CD8-positive, alpha-beta memory T cell (primary cell): ENCODE measurements around the gene ALKBH3. TPM values are rescaled to one million over a fixed set of nuclear protein-coding genes. Genes with fewer than 3 reads are reported as not detected.

ENCODE experiments used
- CTCF ChIA-PET: fragments of 350-600 bp; sonication (Branson Sonifier 250); formaldehyde crosslinking; loops from one replicate; lab custom pipeline; 2021; ENCODE audit warnings: antibody characterized with exemption; lab: Charles Lee
- POLR2A ChIA-PET: fragments of 350-600 bp; sonication (Branson Sonifier 250); formaldehyde crosslinking; loops from one replicate; lab custom pipeline; 2021; ENCODE audit warnings: antibody characterized with exemption; lab: Charles Lee
- DNase-seq, 5 donors: peaks; one replicate each; pipeline versions ENCODE4 v3.0.0 to v3.0.0-alpha.2; 2020 to 2022; ENCODE audit warnings: mixed read lengths in 1 of 5
- H3K27ac ChIP-seq: one replicate; pipeline ENCODE4 v1.7.0; 2013; ENCODE audit warnings: low read depth, mild to moderate bottlenecking, low read length, moderate library complexity
- H3K27me3 ChIP-seq: 2 replicates; pipeline ENCODE4 v1.7.0; 2013; ENCODE audit warnings: low read length, mild to moderate bottlenecking; ENCODE audit not compliant: insufficient read depth, poor library complexity, severe bottlenecking
- H3K36me3 ChIP-seq: 2 replicates; pipeline ENCODE4 v1.7.0; 2013; ENCODE audit warnings: mild to moderate bottlenecking, low read length, moderate library complexity; ENCODE audit not compliant: insufficient read depth
- H3K4me1 ChIP-seq: 2 replicates; pipeline ENCODE4 v1.7.0; 2013; ENCODE audit warnings: mild to moderate bottlenecking, low read length, moderate library complexity; ENCODE audit not compliant: insufficient read depth
- H3K4me3 ChIP-seq: 2 replicates; pipeline ENCODE4 v1.7.0; 2013; ENCODE audit warnings: mild to moderate bottlenecking, low read length
- H3K9me3 ChIP-seq: 2 replicates; pipeline ENCODE4 v1.7.0; 2013; ENCODE audit warnings: mild to moderate bottlenecking, low read length
- H3K27ac Mint-ChIP-seq, 8 donors: one replicate each; pipeline ENCODE4 v1.8.0; 2020 to 2021; ENCODE audit warnings: mixed read lengths in 8 of 8, mild to moderate bottlenecking in 6 of 8, inconsistent platforms in 3 of 8, moderate library complexity in 3 of 8
- H3K27me3 Mint-ChIP-seq, 2 donors: one replicate each; pipeline ENCODE4 v1.8.0; 2020 to 2021; ENCODE audit warnings: mixed read lengths in 2 of 2, mild to moderate bottlenecking in 1 of 2, moderate library complexity in 1 of 2
- H3K36me3 Mint-ChIP-seq, 3 donors: one replicate each; pipeline ENCODE4 v1.8.0; 2020 to 2021; ENCODE audit warnings: mixed read lengths in 3 of 3, inconsistent platforms in 1 of 3, mild to moderate bottlenecking in 1 of 3
- H3K4me1 Mint-ChIP-seq, 3 donors: one replicate each; pipeline ENCODE4 v1.8.0; 2020 to 2021; ENCODE audit warnings: mixed read lengths in 3 of 3, inconsistent platforms in 1 of 3, mild to moderate bottlenecking in 1 of 3
- H3K4me3 Mint-ChIP-seq, 7 donors: one replicate each; pipeline ENCODE4 v1.8.0; 2020 to 2021; ENCODE audit warnings: mixed read lengths in 7 of 7, mild to moderate bottlenecking in 6 of 7, moderate library complexity in 4 of 7, inconsistent platforms in 2 of 7
- H3K9me3 Mint-ChIP-seq, 5 donors: one replicate each; pipeline ENCODE4 v1.8.0; 2020 to 2022; ENCODE audit warnings: mixed read lengths in 5 of 5, mild to moderate bottlenecking in 3 of 5, moderate library complexity in 2 of 5, inconsistent platforms in 1 of 5
- polyA plus RNA-seq: library from polyadenylated mRNA; unstranded; fragments of 300-500 nt; fragmentation: Illumina TruSeq; gene quantifications from one replicate; pipeline ENCODE4 v1.2.3, GENCODE V29; 2021
- total RNA-seq, 2 experiments: library from RNA; stranded (reverse); gene quantifications; one replicate each; pipeline ENCODE4 v1.2.3, GENCODE V29; 2021

ALKBH3 gene
- total and polyA plus RNA-seq, 3 experiments from 2014 or later, result 38.3 to 51.5 (median 51.1) TPM

GRCh38 chr11:43948341-43949225, 68.0 kb downstream of the ALKBH3 start:
- no peak for DNase-seq
- H3K27me3 Mint-ChIP-seq, result peaks cover 34 to 74% of the 10 kb centered on the region in 2 donors
- no peak overlapping the region for H3K4me3 Mint-ChIP-seq
- no peak overlapping the region for H3K27ac ChIP-seq
- ChIA-PET CTCF (interaction anchor here (0.8 kb wide), 1 partner anchor 22 kb away, joined by 3 read pairs; no protein-coding TSS in a partner anchor), POLR2A (no interaction called here)
- H3K4me3 ChIP-seq, result no peak overlapping the region
- H3K36me3 Mint-ChIP-seq, result peaks cover 0 to under 1% (median 0%) of the 10 kb centered on the region in 3 donors
- no peaks in the 10 kb centered on the region for H3K36me3 ChIP-seq
- no peak overlapping the region for H3K27ac Mint-ChIP-seq
- peaks cover 5% of the 10 kb centered on the region for H3K4me1 ChIP-seq
- no peaks in the 10 kb centered on the region for H3K9me3 ChIP-seq
- peaks cover 6 to 12% (median 6%) of the 10 kb centered on the region in 3 donors for H3K4me1 Mint-ChIP-seq
- peaks cover 23% of the 10 kb centered on the region for H3K27me3 ChIP-seq
- no peaks in the 10 kb centered on the region for H3K9me3 Mint-ChIP-seq

GRCh38 chr11:43950311-43950855, 69.8 kb downstream of the ALKBH3 start:
- Mint-ChIP-seq H3K36me3 (no peaks in the 10 kb centered on the region), H3K27me3 (peaks cover 28 to 66% of the 10 kb centered on the region in 2 donors), H3K27ac (no peak overlapping the region), H3K9me3 (peaks cover 0 to 2% (median 0%) of the 10 kb centered on the region in 5 donors), H3K4me1 (no peaks in the 10 kb centered on the region), H3K4me3 (no peak overlapping the region)
- Histone ChIP-seq H3K4me3 (no peak overlapping the region), H3K27ac (no peak overlapping the region), H3K36me3 (no peaks in the 10 kb centered on the region), H3K4me1 (no peaks in the 10 kb centered on the region), H3K9me3 (no peaks in the 10 kb centered on the region), H3K27me3 (peaks cover 5% of the 10 kb centered on the region)
- DNase-seq, result no peak
- ChIA-PET POLR2A (no interaction called here), CTCF (no interaction called here)

GRCh38 chr11:43951231-43951630, 70.6 kb downstream of the ALKBH3 start:
- H3K36me3 Mint-ChIP-seq, result no peaks in the 10 kb centered on the region
- H3K9me3 Mint-ChIP-seq, result peaks cover 0 to 2% (median 0%) of the 10 kb centered on the region in 5 donors
- H3K4me1 Mint-ChIP-seq, result no peaks in the 10 kb centered on the region
- Histone ChIP-seq H3K4me1 (no peaks in the 10 kb centered on the region), H3K36me3 (no peaks in the 10 kb centered on the region), H3K9me3 (no peaks in the 10 kb centered on the region), H3K4me3 (no peak overlapping the region), H3K27ac (no peak overlapping the region), H3K27me3 (peaks cover 5% of the 10 kb centered on the region)
- ChIA-PET POLR2A (no interaction called here), CTCF (no interaction called here)
- no peak overlapping the region for H3K27ac Mint-ChIP-seq
- no peak overlapping the region for H3K4me3 Mint-ChIP-seq
- H3K27me3 Mint-ChIP-seq, result peaks cover 23 to 61% of the 10 kb centered on the region in 2 donors
- no peak for DNase-seq

GRCh38 chr11:43952020-43952400, 71.4 kb downstream of the ALKBH3 start:
- Mint-ChIP-seq H3K4me3 (no peak overlapping the region), H3K27ac (no peak overlapping the region), H3K9me3 (peaks cover 0 to 2% (median 0%) of the 10 kb centered on the region in 5 donors), H3K36me3 (no peaks in the 10 kb centered on the region), H3K4me1 (no peaks in the 10 kb centered on the region), H3K27me3 (peaks cover 19 to 58% of the 10 kb centered on the region in 2 donors)
- POLR2A ChIA-PET, result no interaction called here
- H3K27me3 ChIP-seq, result peaks cover 5% of the 10 kb centered on the region
- no peak overlapping the region for H3K4me3 ChIP-seq
- no peaks in the 10 kb centered on the region for H3K36me3 ChIP-seq
- no peak for DNase-seq
- H3K4me1 ChIP-seq, result no peaks in the 10 kb centered on the region
- H3K9me3 ChIP-seq, result no peaks in the 10 kb centered on the region
- H3K27ac ChIP-seq, result no peak overlapping the region
- CTCF ChIA-PET, result no interaction called here

- CTCF ChIA-PET, result no interaction called here
- no peaks in the 10 kb centered on the region for H3K36me3 ChIP-seq
- POLR2A ChIA-PET, result no interaction called here
- H3K27ac ChIP-seq, result no peak overlapping the region
- no peak overlapping the region for H3K4me3 ChIP-seq
- Mint-ChIP-seq H3K4me1 (no peaks in the 10 kb centered on the region), H3K9me3 (peaks cover 0 to 2% (median 0%) of the 10 kb centered on the region in 5 donors), H3K27ac (no peak overlapping the region), H3K36me3 (no peaks in the 10 kb centered on the region), H3K4me3 (no peak overlapping the region), H3K27me3 (peaks cover 19 to 58% of the 10 kb centered on the region in 2 donors)
- no peaks in the 10 kb centered on the region for H3K9me3 ChIP-seq
- DNase-seq, result no peak
- H3K27me3 ChIP-seq, result peaks cover 5% of the 10 kb centered on the region
- H3K4me1 ChIP-seq, result no peaks in the 10 kb centered on the region
Observed at GRCh38 chr11:43952401-43953342, 72.0 kb downstream of the ALKBH3 start.

GRCh38 chr11:43953521-43953920, 72.9 kb downstream of the ALKBH3 start:
- CTCF ChIA-PET, result no interaction called here

GRCh38 chr11:43954241-43954640, 73.6 kb downstream of the ALKBH3 start:
- H3K4me3 Mint-ChIP-seq, result no peak overlapping the region
- POLR2A ChIA-PET, result no interaction called here
- H3K27me3 ChIP-seq, result peaks cover 5% of the 10 kb centered on the region
- no peaks in the 10 kb centered on the region for H3K4me1 ChIP-seq
- no peak for DNase-seq
- CTCF ChIA-PET, result no interaction called here
- peaks cover 0 to 2% (median 0%) of the 10 kb centered on the region in 5 donors for H3K9me3 Mint-ChIP-seq
- peaks cover 19 to 59% of the 10 kb centered on the region in 2 donors for H3K27me3 Mint-ChIP-seq
- no peak overlapping the region for H3K27ac Mint-ChIP-seq
- no peaks in the 10 kb centered on the region for H3K36me3 ChIP-seq
- H3K4me1 Mint-ChIP-seq, result no peaks in the 10 kb centered on the region
- H3K9me3 ChIP-seq, result no peaks in the 10 kb centered on the region
- no peak overlapping the region for H3K27ac ChIP-seq
- H3K36me3 Mint-ChIP-seq, result no peaks in the 10 kb centered on the region
- H3K4me3 ChIP-seq, result no peak overlapping the region

More at GRCh38 chr11:43953521-43953920, 72.9 kb downstream of the ALKBH3 start:
- Mint-ChIP-seq H3K27me3 (peaks cover 19 to 62% of the 10 kb centered on the region in 2 donors), H3K9me3 (peaks cover 0 to 2% (median 0%) of the 10 kb centered on the region in 5 donors), H3K4me3 (no peak overlapping the region), H3K36me3 (no peaks in the 10 kb centered on the region), H3K27ac (no peak overlapping the region), H3K4me1 (no peaks in the 10 kb centered on the region)
- H3K4me3 ChIP-seq, result no peak overlapping the region
- H3K36me3 ChIP-seq, result no peaks in the 10 kb centered on the region
- H3K9me3 ChIP-seq, result no peaks in the 10 kb centered on the region
- H3K4me1 ChIP-seq, result no peaks in the 10 kb centered on the region
- peaks cover 5% of the 10 kb centered on the region for H3K27me3 ChIP-seq
- DNase-seq, result no peak
- no peak overlapping the region for H3K27ac ChIP-seq
- POLR2A ChIA-PET, result no interaction called here
